SHP77 treated with DMSO at 0.1 percent for 48 hours (cell line): ENCODE data around the gene HOXC11.

ENCODE experiments used
- DNase-seq: peaks from one replicate; lab custom pipeline; 2025; lab: John Stamatoyannopoulos, UW

Gene HOXC11

DNA sequence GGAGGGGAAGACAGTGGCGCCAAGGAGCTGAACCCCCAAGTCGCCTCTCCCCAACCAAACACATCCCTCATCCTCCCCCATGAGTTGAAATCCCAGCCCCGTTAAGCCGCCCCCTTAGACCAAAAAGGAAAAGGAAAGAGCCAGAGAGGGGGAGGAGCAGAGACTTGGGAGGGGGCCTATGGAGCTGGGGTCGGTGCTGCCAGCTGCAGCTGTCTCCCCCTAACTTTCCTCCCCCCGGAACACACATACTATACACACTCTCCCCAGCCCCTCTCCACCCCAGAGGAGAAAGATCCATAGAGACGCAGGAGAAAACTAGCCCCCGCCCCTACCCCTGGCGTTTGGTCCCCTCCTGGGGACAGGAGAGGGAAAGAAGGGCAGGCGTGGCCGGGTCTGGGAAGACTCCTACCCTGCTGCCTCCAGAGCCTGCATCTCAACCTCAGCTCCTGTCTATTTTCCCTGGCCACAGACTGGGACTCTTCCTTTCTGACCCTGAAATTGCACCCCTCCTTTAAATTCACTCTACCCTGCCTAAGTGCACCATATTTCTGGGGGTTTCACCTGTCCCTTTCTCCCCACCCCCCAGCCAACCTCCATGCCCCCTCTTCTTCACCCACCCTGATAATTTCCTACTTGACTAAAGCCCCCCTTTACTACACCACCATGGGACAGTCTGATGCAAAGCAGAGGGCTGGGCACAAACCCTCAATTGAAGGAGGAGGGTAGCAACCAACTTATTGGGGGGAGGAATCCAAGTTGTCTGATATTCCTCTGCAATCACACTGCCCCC lies 25.4 kb downstream of the HOXC11 start:
- no peak for DNase-seq

DNA sequence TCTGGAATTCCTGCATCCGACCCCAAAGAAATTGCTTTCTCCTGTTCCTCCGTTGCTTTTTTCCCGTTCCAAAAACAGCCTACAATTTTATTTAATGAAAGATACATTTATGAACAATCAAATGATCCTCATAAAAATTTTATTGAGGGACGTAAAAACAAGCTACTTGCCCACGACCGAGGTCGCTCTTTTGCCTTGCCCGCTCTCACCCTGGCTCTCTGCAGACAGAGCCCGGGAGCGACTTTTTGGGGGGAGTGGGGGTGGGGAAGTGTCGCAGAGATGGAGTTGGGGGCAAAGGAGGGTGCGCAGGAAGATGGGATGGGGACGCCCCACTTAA lies 25.9 kb downstream of the HOXC11 start:
- DNase-seq: no peak

DNA sequence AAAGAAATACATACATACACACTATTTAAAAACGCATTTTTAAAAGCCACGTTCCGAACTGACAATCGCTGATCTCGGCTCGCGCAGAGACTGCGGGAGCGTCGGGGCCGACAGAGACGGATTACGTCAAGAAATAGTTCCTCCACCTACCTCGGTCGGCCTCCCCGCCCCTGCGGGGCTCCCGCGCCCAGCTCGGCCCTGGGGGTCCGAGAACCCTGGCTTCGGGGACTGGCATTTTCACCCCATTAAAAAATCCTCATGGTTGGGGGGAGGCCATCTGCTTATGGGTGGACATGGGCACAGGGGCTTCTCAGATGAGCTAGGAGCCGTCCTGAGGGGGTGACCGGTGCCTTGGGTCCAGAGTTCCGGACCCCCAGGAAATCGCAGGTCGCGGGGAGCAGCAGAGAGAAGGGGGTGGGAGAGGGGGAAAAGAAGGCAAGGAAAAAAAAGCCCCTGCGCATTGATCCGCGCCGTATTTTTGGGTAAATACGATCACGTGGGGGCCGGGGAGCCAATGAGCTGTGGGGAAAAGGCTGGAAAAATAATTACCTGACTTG lies 26.7 kb downstream of the HOXC11 start:
- DNase-seq: no peak

DNA sequence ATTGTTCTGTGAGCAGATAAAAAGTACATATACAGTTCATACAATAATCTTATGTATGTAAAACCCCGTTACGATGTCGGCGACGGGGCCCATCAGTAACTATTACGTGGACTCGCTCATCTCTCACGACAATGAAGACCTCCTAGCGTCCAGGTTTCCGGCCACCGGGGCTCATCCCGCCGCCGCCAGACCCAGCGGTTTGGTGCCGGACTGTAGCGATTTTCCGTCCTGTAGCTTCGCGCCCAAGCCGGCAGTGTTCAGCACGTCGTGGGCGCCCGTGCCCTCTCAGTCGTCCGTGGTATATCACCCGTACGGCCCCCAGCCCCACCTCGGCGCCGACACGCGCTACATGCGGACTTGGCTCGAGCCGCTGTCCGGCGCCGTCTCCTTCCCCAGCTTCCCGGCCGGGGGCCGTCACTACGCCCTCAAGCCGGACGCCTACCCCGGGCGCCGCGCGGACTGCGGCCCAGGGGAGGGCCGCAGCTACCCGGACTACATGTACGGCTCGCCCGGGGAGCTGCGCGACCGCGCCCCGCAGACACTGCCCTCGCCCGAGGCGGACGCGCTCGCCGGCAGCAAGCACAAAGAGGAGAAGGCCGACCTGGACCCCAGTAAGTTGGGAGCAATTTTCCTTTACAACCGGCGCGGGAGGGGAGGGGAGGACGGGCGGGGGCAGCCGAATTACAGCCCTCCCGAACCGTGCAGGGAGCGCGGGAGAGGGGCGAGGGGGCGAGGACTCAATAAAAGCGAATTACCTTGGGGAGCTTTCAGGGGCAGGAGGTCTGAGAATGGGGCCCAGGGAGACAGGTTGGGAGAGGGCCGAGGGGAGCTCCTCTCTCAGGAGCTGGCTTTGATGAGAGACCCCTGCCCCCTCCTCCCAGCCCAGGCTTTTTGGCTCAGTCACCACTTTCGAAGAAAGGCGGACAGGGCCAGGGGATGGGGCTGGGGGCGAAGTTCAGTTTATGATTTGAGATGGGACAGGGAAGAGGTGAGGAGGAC lies 27.5 kb downstream of the HOXC11 start, which contains the start of gene HOXC9:
TSS of gene HOXC9 (plus strand) at position 46 of the 999 bp plus-strand sequence. CDS start at position 74, 28 bp downstream.
- DNase-seq: no peak

DNA sequence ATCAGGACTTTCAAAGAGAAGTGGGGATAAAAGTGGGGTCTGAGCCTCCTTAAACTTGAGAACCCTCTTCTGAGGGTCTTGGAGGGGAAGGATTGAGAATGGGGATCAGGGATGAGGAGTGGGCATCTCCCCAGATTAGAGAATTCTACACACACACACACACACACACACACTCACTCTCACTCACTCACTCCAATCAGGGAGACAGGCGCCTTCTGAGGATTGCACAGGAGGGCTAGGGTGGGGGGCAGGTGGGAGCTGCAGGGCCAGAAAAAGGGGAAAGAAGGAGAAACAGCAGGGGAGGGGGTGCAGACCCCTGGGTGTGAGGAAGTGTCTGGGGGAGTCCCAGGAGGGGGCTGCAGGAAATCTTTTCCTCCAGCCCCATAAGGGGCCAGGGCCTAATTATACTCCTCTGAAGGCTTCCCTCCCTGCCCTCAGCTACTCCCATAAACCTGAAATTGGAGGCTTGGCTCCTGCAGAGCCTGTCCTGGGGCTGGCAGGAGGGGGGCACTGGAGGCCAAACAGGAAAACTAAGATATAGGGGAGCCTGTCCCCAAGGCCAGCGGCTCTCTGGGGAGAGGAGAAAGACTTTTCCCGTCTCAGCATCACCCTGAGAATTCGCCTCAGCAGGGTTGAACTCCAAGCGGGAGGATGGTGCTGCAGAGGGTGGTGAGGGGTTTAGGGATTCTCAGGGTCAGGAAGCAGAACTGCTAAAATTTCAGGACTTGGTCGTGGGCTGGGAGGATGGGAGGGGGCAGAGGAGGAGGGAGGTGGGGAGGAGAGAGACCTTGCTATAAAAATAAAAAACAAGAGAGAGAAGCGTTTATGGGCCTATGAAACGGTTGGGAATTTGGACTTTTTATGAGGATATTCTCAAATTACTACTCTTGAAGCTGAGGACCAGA lies 28.6 kb downstream of the HOXC11 start:
- no peak for DNase-seq

DNA sequence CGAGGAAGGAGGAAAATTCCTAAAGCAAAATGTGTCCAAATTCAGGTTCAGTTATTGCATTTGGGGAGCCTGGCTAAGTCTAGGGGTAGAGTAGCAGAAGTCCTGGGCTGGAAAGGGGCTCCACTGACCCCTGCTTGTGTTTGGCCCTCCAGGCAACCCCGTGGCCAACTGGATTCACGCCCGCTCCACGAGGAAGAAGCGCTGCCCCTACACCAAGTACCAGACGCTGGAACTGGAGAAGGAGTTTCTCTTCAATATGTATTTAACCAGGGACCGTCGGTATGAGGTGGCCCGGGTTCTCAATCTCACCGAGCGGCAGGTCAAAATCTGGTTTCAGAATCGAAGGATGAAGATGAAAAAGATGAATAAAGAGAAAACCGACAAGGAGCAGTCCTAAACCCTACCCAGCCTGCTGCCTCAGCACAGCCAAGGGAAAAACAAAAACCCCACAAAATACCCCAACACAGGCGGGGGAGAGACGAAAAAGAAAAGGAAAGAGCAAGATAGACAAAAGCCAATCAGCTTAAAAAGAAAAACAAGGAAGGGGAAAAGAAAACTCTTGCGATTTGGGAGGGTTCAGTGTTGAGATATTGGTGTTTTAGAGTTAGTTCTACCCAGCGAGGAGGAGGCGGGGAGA lies 29.5 kb downstream of the HOXC11 start:
- DNase-seq: no peak

DNA sequence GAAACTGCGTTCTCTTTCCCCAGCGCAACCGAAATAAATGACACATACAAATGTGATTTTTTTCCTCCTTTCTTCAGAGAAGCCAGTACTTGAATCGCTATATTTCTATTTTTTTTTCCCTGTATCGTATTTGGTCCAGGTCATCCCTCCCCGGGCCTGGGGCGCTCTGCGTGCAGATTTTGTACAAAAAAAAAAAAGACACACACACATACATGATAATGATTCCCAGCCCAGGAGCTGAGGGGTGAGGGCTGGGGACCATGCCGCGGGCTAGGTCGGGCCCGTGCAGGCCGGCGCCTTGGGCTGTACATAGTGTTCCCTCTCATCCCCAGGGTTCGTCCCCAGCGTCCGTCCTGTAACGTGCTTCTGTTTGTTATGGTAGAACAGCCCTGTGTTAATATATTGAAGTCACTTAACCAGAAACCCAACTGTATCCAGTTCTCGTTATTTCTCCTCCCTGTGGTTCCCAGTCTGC lies 30.0 kb downstream of the HOXC11 start:
- DNase-seq: no peak

DNA sequence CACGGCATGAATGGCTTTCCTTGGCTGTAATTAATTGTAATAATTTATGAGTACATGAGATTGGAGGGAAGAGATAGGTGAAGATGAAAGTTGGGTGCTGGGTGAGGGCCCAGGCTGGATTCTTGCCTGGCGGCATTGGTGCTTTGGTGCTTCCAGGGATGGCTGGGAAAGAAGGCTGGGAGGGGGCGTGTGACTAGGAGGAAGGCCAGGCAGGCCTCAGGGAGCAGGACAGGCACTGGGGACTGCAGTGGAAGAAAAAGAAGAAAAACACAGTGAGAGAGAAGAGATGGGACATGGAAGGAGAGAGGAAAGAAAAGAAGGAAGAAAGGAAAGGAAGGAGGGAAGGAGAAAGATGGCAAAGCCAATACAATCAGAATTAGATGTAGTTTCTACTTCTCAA lies 30.7 kb downstream of the HOXC11 start:
- DNase-seq: no peak

DNA sequence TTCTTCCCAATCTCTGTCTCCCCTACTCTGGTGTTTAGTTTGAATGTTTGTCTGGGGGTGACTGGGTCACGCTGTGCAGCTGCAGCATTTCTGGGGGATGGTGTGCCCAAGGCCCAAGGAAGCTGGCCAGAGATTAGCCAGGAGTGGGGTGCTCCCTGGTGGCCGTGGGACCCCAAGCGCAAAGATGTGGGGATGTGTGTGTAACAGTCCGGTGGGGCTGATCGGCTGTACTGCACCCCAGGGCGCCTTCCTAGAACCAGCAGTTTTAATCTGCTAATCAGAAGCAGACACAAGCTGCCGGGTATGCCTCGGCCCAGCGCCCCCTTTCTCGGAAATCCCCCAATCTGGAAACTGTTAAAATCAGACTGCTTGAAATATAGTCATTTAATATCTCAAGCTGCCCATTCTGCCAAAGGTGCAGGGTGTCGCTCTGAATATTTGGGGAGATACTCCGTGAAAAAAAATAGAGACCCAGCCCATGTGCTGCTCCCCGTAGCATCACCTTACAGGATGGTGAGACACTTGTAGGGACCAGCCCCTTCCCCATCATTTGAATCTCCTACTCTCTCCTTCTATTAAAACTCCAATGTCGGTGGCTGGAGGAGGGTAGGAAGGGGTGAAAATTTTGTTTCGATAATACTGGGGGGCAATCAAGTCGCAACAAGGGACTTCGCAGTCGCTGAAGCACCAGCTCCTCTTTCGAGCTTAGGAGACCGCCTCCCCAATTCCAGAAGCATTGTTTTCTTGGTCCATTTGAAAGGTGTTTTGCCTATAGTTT lies 31.3 kb downstream of the HOXC11 start:
- no peak for DNase-seq

DNA sequence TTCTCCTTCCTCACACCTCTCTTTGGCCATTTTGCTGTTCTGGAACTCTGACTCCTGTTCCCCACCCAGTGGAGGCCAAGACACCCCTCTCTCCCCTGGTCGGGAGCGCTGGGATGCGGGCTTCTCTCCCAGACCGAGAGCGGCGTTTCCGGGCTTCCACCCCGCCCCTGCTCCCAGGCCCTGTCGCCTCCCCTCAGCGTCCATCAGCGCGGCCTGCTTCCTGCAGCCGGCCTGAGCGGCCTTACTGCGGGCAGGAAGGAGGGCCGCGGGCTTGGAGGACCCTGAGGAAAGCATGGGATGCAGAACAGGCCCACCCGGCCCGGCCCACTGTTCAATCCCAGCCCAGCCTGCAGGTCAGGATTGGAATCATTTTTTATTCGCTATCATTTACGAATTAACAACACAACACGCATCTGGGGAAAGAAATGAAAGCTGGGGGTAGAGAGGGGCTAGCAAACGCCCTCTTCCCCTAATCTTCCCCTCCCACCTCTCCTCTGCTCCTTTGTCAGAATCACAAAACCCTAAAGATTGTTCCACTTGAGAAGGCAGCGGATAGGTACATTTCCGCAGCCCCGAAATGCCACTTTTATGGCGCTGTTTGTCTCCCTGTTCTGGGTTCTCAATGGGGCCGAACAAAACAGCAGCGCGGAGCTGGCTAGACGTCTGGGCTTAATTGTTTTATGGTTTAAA lies 32.1 kb downstream of the HOXC11 start:
- peak; percentile 28 for DNase-seq

DNA sequence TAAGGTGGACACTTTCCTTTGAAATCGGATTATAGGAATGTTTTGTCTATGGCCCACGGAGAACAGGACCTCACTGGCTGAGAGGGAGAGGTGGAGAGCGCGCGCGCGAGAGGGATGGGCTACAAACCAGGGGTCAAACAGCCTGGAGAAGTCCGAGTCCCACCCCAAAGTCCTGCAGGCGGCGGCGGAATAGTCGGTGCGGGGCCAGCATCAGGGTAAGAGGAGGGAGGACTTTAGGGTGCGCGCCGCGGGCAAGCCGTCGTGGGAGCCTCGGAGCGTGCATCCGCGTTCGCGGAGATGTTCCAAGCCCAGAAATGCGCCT lies 32.6 kb downstream of the HOXC11 start:
- no peak for DNase-seq

DNA sequence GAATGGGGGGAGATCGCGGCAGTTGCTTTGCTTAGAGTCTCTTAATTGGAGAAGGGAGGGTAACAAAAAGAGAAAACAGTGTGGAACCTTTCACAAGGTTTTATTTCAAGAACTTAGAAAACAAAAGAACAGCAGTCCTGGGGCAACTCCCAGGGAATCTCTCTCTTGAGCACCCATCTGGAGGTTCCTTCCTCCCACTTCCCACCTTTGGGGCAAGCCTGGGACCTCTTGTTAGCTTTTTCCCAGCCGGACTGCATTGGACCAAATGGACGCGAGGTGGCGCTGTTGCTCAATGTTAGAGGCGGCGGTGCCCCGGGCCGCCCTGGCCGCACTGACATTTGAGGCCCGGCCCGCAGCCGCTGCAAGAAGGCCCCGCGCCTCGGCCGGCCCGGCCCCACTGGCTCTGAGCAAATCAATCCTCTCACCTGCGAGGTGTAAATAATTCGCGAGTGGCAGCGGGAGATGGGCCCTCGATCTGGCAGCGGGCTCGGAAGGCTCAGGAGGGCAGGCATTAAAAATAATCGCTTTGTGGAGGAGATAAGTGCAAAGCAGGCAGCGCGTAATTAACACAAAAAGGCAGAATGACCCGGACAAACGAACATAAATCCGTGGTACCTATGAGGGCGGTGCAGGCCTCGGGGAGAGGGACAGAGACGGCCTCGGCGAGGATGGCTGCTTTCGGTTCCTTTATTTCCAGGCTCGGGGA lies 33.1 kb downstream of the HOXC11 start:
- peak; percentile 53 for DNase-seq

DNA sequence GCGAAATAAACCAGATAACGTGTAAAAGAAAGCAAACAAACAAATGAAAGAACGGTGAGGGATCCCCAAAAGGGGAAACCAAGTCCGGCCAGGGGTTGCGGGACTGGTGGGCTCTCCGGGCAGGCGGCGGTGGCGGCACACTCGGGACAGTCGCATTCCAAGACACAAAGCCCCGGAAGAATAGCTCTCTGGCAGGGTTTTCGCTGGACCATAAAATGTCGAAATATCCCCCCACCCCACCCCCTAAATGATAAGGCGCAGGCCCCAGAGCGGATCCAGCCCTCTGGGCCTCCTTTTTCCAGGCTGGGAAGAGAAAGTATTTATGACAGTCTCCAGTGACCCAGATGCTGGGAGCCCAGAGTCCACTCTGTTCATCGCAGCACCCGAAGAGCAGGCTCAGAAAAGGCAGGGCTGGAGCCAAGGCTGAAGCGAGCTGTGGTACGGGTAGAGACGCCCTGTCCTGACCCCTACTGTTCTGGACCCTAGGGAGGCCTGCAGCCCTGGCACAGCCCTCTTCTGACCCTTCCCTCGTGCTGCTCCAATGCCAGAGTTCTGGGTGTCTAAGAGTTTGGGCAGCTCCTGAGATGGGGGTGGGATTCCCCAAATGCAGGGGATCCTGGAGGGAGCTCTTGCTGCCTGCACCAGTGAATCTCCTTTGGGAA lies 33.8 kb downstream of the HOXC11 start:
- no peak for DNase-seq

DNA sequence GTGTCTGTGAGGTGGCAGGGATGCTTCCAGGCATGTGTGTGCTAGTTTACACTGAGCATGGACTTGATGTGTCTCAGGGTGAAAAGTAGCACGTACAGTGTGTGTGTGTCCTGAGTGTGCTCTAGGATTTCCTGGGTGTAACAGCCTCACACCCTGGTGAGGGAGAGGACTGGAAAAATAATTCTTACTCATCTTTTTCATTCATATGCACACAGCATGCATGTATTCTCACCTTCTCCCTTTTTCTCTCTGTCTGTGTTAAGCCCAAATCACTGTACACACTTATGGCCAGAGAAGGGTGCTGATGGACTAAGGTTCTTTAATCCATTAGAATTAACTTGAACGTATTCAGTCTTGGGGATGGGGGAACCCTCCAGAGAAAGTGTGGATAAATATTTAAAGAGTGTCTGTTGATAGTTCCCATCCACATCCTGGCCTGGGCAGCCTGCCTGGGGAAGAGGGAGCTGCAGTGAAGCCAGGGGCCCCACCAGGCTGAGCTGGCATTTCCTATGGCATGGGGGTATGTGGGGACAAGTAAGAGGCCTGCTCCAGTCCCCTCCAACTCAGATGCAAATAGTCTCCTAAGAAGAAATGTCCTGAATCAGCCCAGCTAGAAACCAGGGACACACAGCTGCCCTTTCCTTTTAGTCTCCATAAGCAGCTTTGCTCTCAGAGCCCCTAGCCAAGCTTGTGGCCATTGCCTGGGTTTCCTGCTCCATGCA lies 34.8 kb downstream of the HOXC11 start:
- no peak for DNase-seq

DNA sequence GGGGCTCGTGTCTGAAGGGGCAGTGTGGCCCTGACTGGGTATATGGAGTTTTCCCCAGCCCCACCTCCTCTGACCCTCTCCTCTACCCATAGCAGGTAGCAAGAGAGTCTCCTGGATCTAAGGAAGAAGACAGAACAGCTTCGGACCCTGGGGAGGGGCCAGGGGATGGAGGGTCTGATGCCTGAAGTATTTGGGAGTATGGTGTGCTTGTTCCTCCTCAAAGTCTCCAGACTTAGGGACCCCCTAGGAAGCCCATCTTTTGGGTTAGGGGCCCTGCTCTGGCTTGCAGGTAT lies 35.3 kb downstream of the HOXC11 start:
- DNase-seq: no peak

DNA sequence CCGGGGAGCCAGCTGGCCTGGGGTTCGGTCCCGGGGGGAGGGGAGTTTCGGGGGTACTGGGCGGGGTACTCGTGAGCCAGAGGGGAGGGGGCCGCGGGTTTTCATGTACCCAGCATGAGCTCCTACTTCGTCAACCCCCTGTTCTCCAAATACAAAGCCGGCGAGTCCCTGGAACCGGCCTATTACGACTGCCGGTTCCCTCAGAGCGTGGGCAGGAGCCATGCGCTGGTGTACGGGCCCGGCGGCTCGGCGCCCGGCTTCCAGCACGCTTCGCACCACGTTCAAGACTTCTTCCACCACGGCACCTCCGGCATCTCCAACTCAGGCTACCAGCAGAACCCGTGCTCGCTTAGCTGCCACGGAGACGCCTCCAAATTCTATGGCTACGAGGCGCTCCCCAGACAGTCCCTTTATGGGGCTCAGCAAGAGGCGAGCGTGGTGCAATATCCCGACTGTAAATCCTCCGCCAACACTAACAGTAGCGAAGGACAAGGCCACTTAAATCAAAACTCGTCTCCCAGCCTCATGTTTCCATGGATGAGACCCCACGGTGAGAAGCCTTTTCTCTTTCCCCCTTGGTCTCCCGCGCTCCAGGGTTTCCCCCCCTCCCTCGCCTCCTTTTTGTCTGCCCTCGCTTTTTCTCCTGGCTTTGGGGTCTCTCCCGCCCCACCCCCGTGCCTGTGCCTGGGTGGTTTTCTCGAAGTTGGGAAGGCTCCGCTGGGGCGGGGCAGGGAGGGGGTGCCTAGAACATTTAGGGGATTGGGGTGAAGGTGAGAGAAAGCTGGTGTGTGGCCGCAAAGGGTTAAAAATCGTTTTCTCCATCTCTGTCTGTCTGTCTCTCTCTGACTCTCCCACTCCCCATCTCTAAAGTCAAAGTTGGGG lies 36.5 kb downstream of the HOXC11 start:
- DNase-seq: no peak
